ENCODE results near the gene HCST.
A peak's percentile ranks its signal among the peaks of the same experiment; 100 is the strongest.

The HCST gene

DNA sequence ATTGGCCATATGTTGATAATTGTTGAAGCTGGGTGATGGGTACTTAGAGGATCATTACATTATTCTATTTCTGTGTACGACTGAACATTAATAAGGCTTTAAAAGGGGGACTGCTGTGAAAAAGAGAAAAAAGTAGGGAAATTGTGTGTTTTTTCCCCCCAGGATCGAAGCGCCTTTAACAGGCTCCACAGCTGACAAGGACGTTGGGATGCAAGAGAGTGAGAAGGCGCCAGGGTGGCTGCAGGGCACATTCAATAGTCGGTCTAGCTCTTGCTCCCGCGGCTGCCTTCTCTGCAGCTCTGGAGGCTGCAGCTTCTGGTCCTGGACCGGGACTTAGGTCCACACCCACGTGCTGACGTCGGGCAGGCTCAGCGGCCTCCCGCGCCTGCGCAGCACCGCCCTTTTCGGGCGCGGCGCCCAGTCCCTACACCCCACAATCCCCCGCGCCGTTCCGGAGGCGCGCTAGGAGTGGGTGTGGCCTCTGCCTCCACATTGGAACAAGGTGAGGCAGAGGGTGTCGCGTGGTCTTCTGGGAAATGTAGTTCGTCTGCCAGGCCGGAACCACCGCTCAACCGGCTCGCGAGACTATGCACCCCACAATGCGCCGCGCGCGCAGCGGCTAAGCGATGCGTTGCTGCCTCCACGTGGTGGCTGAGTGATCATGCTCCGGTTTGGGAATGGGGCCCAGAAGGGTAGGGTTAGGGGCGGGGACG, 29.0 kb downstream of the HCST start:
- peak; percentile 99 for DNase-seq (ENCODE audit: extremely low read depth, low read depth)
- TF ChIP-seq, protein P1, sequence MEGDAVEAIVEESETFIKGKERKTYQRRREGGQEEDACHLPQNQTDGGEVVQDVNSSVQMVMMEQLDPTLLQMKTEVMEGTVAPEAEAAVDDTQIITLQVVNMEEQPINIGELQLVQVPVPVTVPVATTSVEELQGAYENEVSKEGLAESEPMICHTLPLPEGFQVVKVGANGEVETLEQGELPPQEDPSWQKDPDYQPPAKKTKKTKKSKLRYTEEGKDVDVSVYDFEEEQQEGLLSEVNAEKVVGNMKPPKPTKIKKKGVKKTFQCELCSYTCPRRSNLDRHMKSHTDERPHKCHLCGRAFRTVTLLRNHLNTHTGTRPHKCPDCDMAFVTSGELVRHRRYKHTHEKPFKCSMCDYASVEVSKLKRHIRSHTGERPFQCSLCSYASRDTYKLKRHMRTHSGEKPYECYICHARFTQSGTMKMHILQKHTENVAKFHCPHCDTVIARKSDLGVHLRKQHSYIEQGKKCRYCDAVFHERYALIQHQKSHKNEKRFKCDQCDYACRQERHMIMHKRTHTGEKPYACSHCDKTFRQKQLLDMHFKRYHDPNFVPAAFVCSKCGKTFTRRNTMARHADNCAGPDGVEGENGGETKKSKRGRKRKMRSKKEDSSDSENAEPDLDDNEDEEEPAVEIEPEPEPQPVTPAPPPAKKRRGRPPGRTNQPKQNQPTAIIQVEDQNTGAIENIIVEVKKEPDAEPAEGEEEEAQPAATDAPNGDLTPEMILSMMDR (IDR thresholded peaks at IDR 0.05; ENCODE audit: low read depth, low read length): peak; percentile 94

DNA sequence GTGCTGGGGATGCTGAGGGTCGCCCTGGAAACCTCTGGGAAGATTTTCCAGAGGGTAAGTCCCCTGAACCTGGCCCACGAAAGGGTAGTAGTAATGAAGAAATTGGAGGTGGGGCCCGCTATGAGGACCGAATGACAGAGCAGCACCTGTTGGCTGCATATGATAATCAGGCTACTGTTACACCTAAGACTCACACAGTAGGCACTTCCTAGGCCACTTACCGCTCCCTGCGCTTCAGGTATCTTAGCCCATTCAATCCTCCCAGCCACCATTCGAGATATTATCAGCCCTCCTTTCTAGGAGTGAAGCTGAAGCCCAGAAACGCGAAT, 29.5 kb downstream of the HCST start:
- TF ChIP-seq, protein P1 (IDR thresholded peaks at IDR 0.05; ENCODE audit: low read depth, low read length): no peak
- no peak for DNase-seq (ENCODE audit: extremely low read depth, low read depth)

DNA sequence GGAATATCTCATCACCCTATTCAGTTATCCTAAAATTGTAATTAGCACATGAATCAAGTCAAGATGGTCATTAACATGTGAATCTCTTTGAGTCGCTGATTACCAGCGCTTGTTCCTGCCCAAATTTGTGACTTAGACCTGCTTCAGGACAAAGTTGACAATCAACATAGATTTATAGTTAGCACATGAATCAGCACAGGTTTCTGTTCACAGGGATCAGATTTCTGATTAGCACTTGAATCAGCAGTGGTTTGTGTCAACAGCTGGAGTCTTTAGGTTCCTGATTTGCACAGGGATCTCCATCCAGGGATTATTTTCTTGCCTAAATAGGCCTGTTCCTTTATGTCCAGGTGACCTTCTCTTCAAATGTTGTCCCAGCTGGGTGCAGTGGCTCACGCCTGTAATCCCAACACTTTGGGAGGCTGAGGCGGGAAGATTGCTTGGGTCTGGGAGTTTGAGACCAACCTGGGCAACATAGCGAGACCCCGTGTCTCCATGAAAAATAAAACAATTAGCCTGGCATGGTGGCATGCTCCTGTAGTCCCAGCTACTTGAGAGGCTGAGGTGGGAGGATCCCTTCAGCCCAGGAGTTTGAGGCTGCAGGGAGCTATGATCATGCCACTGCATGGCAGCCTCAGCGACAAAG, 30.1 kb downstream of the HCST start:
- TF ChIP-seq, protein P1 (IDR thresholded peaks at IDR 0.05; ENCODE audit: low read depth, low read length): no peak
- DNase-seq (ENCODE audit: extremely low read depth, low read depth): no peak

DNA sequence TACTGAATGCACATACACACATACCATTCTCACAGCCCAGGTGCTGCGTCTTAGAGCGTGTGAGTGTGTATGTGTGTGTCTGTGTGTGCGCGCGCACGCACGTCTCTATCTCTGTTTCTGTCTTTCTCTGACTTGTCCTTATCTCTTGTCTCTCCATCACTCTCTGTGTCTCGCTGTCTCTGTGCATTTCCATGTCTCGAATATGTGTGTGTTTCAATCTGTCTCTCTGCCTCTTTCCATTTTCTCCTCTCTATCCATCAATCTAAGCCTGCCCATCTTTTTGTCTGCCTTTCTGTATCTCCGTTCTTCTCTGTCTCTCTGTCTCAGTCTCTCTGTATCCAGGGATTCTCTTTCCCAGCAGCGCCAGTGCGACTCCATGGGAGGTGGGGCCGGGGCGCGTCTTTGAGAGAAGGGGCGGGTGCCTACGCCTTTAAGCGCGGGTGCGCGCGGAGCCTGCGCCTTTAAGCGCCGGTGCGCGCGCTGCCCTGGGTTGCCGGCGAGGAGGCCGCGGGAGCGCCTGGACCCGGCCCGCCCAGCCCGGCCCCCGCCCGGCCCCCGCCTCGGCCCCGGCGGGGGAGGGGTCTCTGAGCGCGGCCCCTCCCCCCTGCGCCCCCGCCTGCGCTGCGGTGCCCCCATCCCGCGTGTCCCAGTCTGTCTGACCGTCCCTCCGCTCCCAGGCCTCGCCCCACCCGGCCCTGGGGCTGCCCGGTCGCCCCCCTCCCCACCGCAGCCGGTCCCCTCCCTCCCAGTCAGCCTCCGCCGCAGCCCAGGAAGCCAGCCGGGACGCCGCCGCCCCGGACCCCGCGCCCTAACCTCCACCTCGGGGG, 33.8 kb downstream of the HCST start, which contains the start of gene LRFN3:
Gene LRFN3 (plus strand): TSS at position 464 of the 827 bp plus-strand sequence. CDS start 3,052 bp downstream, outside the sequence.
- TF ChIP-seq, protein P1 (IDR thresholded peaks at IDR 0.05; ENCODE audit: low read depth, low read length): no peak
- peak; percentile 14 for DNase-seq (ENCODE audit: extremely low read depth, low read depth)

DNA sequence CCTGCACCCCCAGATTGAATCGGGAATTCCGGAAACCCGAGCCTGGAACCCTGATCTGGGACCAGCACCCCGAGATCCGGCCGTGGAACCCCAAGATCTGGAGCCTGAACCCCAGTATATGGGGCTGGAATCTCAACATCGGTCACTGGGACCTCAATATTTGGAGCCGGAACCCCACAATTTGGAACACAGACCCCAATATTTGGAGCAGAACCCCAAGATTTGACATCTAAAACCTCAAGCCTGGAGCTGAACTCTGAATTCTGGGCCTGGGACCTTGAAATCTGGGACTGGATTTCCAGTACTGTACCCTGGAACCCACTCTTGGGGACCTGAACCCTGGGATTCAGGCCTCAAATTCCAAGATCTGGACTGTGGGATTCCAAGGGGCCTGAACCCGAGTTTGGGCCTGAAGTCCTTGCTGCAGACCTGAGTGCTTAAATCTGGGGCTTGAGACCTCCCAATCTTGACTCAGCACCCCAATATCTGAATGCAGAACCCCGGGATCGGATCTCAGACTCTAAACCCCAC, 34.5 kb downstream of the HCST start:
- TF ChIP-seq, protein P1 (IDR thresholded peaks at IDR 0.05; ENCODE audit: low read depth, low read length): no peak
- DNase-seq (ENCODE audit: extremely low read depth, low read depth): no peak

DNA sequence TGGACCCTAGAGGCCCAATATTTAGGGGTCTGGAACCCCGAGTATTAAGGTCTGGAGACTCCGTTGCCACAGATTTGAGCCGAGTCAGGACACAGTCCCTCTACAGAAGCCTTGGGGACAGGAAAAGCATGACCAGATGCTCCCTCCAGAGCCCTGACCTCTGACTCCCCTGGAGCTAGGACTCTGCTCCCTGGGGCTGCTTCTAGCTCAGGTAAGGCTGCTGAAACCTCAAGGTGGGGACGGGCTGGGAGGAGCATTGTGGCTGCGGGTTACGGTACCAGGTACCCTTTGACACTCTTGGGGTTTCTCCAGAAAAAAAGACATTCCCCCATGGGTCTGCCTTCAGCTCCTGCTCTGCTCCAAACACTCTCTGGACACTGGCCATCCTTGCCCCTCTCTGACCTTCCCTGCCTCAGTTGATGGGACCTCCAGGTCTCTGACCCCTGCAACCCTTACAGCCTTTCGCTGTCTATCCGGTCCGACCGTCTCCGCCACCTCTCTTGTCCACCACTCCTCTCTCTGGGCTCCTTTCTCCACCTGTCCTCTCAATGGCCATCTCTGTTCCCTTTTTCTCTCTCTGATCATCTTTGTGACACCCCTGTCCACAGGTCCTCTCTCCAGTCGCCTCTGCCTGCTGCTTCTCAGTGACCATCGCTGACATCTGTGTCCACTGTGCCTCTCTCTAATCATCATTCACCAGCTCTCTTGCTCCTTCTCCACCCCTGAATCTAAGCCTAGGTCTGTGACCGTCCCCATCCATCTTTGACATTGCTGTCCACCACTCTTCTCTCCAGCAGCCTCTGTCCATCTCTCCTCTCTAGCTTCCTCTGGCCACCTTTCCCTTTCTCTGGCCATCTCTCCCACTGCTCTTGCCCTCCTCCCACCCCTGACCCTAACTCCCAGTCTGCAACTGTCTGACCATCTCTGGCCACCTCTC, 35.3 kb downstream of the HCST start:
- TF ChIP-seq, protein P1 (IDR thresholded peaks at IDR 0.05; ENCODE audit: low read depth, low read length): no peak
- no peak for DNase-seq (ENCODE audit: extremely low read depth, low read depth)

Measured in AG09319 (cell line).